HL-60/S4 treated with phorbol 12-myristate 13-acetate at 8.2 ng/mL for 4 days and 3 days (cell line): ENCODE results near the gene TP53I11.

Experiments
- in situ Hi-C: fragments of 300-500 bp; cut with MboI; formaldehyde crosslinking; loops from 2 replicates; pipeline ENCODE4 v1.15.0; 2022; ENCODE audit warnings: low sequenced_read_pairs

Gene TP53I11

GRCh38 chr11:44950625-44951476, at the start of gene TP53I11:
Gene TP53I11, minus strand, starts transcription at chr11:44950883. Its CDS starts 12,548 bp downstream, at chr11:44938335.
- in situ Hi-C loops = no loop called here

GRCh38 chr11:44999068-44999467, 48.4 kb upstream of the TP53I11 start:
- in situ Hi-C loops = no loop called here

GRCh38 chr11:44998051-44998450, 47.4 kb upstream of the TP53I11 start:
- in situ Hi-C loops = no loop called here

- in situ Hi-C loops = no loop called here
Measured at GRCh38 chr11:44997566-44997965, 46.9 kb upstream of the TP53I11 start.

- in situ Hi-C loops = no loop called here
Measured at GRCh38 chr11:44994753-44995152, 44.1 kb upstream of the TP53I11 start.

GRCh38 chr11:44993971-44994704, 43.5 kb upstream of the TP53I11 start:
- in situ Hi-C loops = no loop called here

GRCh38 chr11:44992774-44993173, 42.1 kb upstream of the TP53I11 start:
- in situ Hi-C loops = no loop called here

- in situ Hi-C loops = no loop called here
Measured at GRCh38 chr11:44992181-44992582, 41.5 kb upstream of the TP53I11 start.

- in situ Hi-C loops = no loop called here
Measured at GRCh38 chr11:44990665-44991064, 40.0 kb upstream of the TP53I11 start.

- in situ Hi-C loops = no loop called here
Measured at GRCh38 chr11:44989831-44990566, 39.3 kb upstream of the TP53I11 start.

GRCh38 chr11:44988981-44989635, 38.4 kb upstream of the TP53I11 start:
- in situ Hi-C loops = no loop called here

- in situ Hi-C loops = no loop called here
Measured at GRCh38 chr11:44988111-44988510, 37.4 kb upstream of the TP53I11 start.

- in situ Hi-C loops = no loop called here
Measured at GRCh38 chr11:44987506-44987905, 36.8 kb upstream of the TP53I11 start.

- in situ Hi-C loops = no loop called here
Measured at GRCh38 chr11:44986315-44986714, 35.6 kb upstream of the TP53I11 start.

- in situ Hi-C loops = no loop called here
Measured at GRCh38 chr11:44985721-44986120, 35.0 kb upstream of the TP53I11 start.

- in situ Hi-C loops = no loop called here
Measured at GRCh38 chr11:44983786-44984185, 33.1 kb upstream of the TP53I11 start.

GRCh38 chr11:44982496-44983062, 31.9 kb upstream of the TP53I11 start:
- in situ Hi-C loops = no loop called here

- in situ Hi-C loops = no loop called here
Measured at GRCh38 chr11:44980533-44981427, 30.1 kb upstream of the TP53I11 start.

- in situ Hi-C loops = no loop called here
Measured at GRCh38 chr11:44979543-44980399, 29.1 kb upstream of the TP53I11 start.
